GM10266 (cell line): ENCODE measurements around the gene ABI2.
"Not testable (repeated sequence)": the region's sequence is repeated elsewhere in the genome, so short reads cannot be mapped to it uniquely, and the experiment has no call there.

ENCODE experiments used
- DNase-seq: peaks from one replicate; pipeline ENCODE4 v3.0.0; 2012; ENCODE audit errors: extremely low spot score
- CTCF ChIP-seq: IDR thresholded peaks from 2 replicates; pipeline ENCODE4 v1.5.1; 2012; ENCODE audit warnings: mild to moderate bottlenecking, low read depth; ENCODE audit not compliant: control insufficient read depth, insufficient read depth; ENCODE audit errors: missing control alignments

Gene ABI2

DNA sequence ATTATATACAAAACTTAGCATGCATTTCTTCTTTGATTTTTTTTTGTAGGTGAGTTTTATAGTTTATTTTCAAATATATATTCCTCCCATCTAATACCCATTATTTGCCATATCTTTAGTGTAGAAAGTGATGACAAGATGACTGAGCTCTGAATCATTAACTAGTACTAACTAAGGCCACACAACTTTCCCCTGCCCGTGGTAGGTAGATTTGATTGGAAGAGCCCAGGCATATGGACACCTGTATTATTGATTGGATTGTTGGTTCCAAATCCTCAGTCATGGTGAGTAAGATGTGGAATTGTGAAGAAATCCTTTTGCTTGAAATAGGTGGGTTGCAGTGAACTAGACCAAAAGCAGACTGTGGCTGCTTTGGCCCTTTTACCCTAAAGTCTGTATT is 54.8 kb downstream of the ABI2 start:
- no peak for DNase-seq
- TF ChIP-seq CTCF, result no peak

DNA sequence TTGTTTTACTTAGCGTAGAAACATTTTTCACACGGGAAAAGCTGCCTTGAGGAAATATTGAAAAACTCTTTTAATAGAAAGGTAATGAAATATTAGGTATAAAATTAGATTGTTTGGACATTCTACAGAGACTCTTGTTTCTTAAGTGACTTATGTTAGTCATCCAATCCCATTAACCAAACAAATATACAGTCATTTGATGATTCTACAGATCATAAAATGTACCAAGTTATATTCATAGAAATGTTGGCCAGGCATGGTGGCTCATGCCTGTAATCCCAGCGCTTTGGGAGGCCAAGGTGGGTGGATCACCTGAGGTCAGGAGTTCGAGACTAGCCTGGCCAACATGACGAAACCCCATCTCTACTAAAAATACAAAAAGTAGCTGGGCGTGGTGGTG is 60.0 kb downstream of the ABI2 start:
- DNase-seq, result not testable (repeated sequence)

- no peak for TF ChIP-seq CTCF
- DNase-seq, result no peak
Observed at GRCh38 chr2:203394519-203395227, 66.5 kb downstream of the ABI2 start.

DNA sequence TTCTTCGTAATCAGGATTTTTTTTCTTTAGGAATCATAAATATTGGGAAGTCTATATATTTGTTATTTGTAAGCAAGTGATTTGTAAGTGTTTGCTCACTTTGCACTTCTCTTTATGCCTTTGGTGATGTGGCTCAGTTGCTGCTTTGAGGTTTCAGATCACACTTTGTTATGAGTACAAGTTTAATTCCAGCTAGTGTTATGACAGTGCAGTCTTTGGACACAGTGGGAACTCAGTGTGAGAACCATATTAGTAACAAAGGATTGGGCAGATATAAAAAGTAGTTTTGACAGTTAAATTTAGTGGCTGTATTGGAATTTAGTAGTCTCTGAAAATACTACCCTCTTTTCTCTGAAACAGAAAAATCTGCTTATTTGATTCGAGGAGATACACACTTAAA is 67.7 kb downstream of the ABI2 start:
- DNase-seq, result no peak
- TF ChIP-seq CTCF, result no peak

- no peak for DNase-seq
- no peak for TF ChIP-seq CTCF
Observed at GRCh38 chr2:203396667-203397066, 68.5 kb downstream of the ABI2 start.

DNA sequence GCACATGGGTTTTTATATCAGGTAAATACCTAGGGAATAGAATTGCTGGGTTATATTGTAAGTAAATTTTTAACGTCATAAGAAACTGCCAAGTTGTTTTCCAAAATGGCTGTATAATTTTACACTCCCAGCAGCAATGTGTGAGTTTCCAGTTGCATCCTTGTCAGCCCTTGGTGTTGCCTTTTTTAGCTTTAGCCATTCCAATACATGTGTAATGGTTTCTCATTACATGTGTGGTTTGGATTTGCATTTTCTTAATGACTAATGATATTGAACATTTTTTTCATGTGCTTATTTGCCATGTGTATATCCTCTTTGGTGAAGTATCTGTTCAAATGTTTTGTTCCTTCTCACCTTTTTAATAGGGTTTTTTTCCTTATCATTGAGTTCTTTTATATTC is 70.8 kb downstream of the ABI2 start:
- no peak for DNase-seq
- no peak for TF ChIP-seq CTCF

GRCh38 chr2:203400805-203401585 is 72.8 kb downstream of the ABI2 start:
- no peak for TF ChIP-seq CTCF
- DNase-seq, result no peak

DNA sequence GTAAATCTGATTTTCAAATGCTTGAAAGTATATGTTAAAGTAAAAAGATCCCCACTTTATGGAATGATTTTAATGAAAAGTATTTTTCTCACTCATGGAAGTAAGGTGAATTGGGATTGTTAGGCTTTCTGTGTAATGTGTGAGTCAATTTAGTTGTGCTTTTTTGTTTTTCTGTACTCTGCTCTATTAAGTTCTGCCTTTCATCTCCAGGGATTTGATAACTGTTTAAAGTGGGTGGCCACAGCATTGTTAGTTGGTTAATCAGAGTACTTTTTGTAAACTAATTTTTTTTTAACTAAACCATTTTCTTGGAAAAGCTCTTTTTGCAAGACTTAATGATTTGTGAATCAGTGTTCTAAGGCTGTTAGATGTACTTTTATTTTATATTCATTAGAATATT is 76.8 kb downstream of the ABI2 start:
- no peak for DNase-seq
- TF ChIP-seq CTCF, result no peak
